HepG2 (cell line): ENCODE results near the gene DDX46. TPM values are rescaled to one million over a fixed set of nuclear protein-coding genes. Genes with fewer than 3 reads are reported as not detected.

Source experiments
- ATF3 ChIP-seq: sonication (generic); formaldehyde crosslinking; IDR thresholded peaks from 2 replicates; pipeline ENCODE4 v1.4.0; 2020; ENCODE audit warnings: missing genetic modification reagents
- E2F1 ChIP-seq: sonication (generic); formaldehyde crosslinking; IDR thresholded peaks from 2 replicates; pipeline ENCODE4 v1.5.0; 2020; ENCODE audit warnings: missing genetic modification reagents
- IKZF4 ChIP-seq: sonication (generic); formaldehyde crosslinking; IDR thresholded peaks from 2 replicates; pipeline ENCODE4 v1.5.1; 2020; ENCODE audit warnings: borderline replicate concordance, mild to moderate bottlenecking, low read depth, missing genetic modification reagents; ENCODE audit errors: not compliant biosample characterization
- NFIC ChIP-seq: IDR thresholded peaks from 2 replicates; pipeline ENCODE4 v1.6.1; 2012; ENCODE audit warnings: mild to moderate bottlenecking, low read length, inconsistent platforms
- RORA ChIP-seq: sonication (generic); formaldehyde crosslinking; IDR thresholded peaks from 2 replicates; pipeline ENCODE4 v1.5.0; 2020; ENCODE audit warnings: mild to moderate bottlenecking, missing genetic modification reagents, moderate library complexity
- SAP130 ChIP-seq: IDR thresholded peaks from 2 replicates; pipeline ENCODE4 v1.6.1; 2016; ENCODE audit warnings: low read depth
- TAF1 ChIP-seq: sonication (generic); formaldehyde crosslinking; IDR thresholded peaks from 2 replicates; pipeline ENCODE4 v1.4.0; 2020; ENCODE audit warnings: missing genetic modification reagents
- ZNF318 ChIP-seq: sonication (generic); formaldehyde crosslinking; IDR thresholded peaks from 2 replicates; pipeline ENCODE4 v1.4.0; 2020; ENCODE audit warnings: mild to moderate bottlenecking, missing genetic modification reagents
- ZNF580 ChIP-seq: IDR thresholded peaks from 2 replicates; pipeline ENCODE4 v1.6.1; 2016; ENCODE audit warnings: low read depth, borderline replicate concordance
- ZNF609 ChIP-seq: sonication (generic); formaldehyde crosslinking; IDR thresholded peaks from 2 replicates; pipeline ENCODE4 v1.4.0; 2020; ENCODE audit warnings: mild to moderate bottlenecking, missing genetic modification reagents, borderline replicate concordance
- ZNF691 ChIP-seq: sonication (generic); formaldehyde crosslinking; IDR thresholded peaks from 2 replicates; pipeline ENCODE4 v1.4.0; 2020; ENCODE audit warnings: missing genetic modification reagents, low read depth, mild to moderate bottlenecking, borderline replicate concordance
- polyA plus RNA-seq, 8 experiments: library from polyadenylated mRNA; depleted of rRNA in 3 of 8; stranded (reverse) in 7 of 8; unstranded in 1 of 8; fragments of >200 nt; fragmentation: Illumina TruSeq in 4 of 8; extraction: Trizol in 4 of 8; gene quantifications; 2 replicates each; pipeline versions ENCODE4 v1.2.1 to v1.2.3, GENCODE V29; 2011 to 2016; ENCODE audit warnings: low read depth in 4 of 8, missing spikeins in 1 of 8, mixed read lengths in 1 of 8; ENCODE audit not compliant: insufficient read depth in 1 of 8
- total RNA-seq, 5 experiments: library from RNA; depleted of rRNA; stranded (reverse); fragments of >200 nt; fragmentation: Illumina TruSeq; extraction: Trizol; gene quantifications; 2 replicates each; pipeline ENCODE4 v1.2.3, GENCODE V29; 2016; ENCODE audit warnings: low read depth in 1 of 5

DDX46 gene
- total and polyA plus RNA-seq, 2 of the 13 experiments (the other 11 are each of a cell fraction or from before 2014, with no cell fraction given) = 27.3 to 59.3 TPM

GRCh38 chr5:134845852-134846640 is 87.5 kb downstream of the DDX46 start, which contains the start of gene C5orf24 (continued):
- peak; percentile 50; the same call in 1 of the 2 replicates for TF ChIP-seq ZNF691 (CRISPR knock-in tag)
- TF ChIP-seq NFIC = no peak
- TF ChIP-seq RORA (CRISPR knock-in tag) = no peak
- 0 out of 2 replicates have a peak, but pooled peaks have one; percentile 58 for TF ChIP-seq ZNF318
- TF ChIP-seq SAP130 = peak; percentile 84
- TF ChIP-seq IKZF4 (CRISPR knock-in tag) = peak; percentile 86
- peak; percentile 89 for TF ChIP-seq E2F1 (CRISPR knock-in tag)
- peak; percentile 83 for TF ChIP-seq ZNF580 (CRISPR knock-in tag)
- TF ChIP-seq TAF1 (CRISPR knock-in tag) = peak; percentile 93
- TF ChIP-seq ATF3 (CRISPR knock-in tag) = peak; percentile 24; the same call in 1 of the 2 replicates
- peak; percentile 49; the same call in 1 of the 2 replicates for TF ChIP-seq ZNF609 (CRISPR knock-in tag)
